ENCODE measurements around the gene B9D1.

B9D1 gene

GRCh38 chr17:19375732-19376131 lies 13.2 kb upstream of the B9D1 start:
- no peak for DNase-seq

GRCh38 chr17:19374136-19374535 lies 11.6 kb upstream of the B9D1 start:
- DNase-seq: no peak

DNA sequence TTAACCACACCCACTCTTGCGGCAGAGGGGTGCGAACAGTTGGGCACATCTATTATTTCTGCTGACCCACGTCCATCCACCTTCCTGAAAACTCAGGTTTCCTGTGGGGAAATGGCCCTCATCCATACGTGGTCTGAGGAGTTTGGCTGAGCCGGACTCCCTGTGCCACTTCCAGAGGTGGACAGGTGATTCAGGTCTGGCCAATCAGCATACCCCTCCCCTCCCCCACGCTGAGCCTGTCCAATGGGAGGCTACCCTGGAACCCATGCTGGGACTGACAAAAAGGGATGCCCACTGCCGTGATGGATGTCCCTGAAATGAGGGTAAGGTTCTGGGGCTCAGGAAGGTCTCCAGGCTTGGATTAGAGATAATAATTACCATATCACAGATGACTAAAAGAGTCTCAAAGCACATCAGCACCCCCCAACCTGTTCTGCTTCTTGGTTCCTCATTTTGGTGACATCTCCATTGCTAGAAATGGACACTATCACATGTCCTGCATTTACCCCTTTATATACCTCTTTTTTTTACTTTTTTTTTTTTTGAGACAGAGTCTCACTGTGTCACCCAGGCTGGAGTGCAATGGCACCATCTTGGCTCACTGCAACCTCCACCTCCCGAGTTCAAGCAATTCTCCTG lies 10.5 kb upstream of the B9D1 start:
- DNase-seq: no peak

- no peak for DNase-seq
These were observed 9.9 kb upstream of the B9D1 start for GRCh38 chr17:19372439-19372838.

GRCh38 chr17:19372011-19372370 lies 9.5 kb upstream of the B9D1 start:
- DNase-seq: no peak

GRCh38 chr17:19371259-19372010 lies 8.9 kb upstream of the B9D1 start:
- DNase-seq: no peak

DNA sequence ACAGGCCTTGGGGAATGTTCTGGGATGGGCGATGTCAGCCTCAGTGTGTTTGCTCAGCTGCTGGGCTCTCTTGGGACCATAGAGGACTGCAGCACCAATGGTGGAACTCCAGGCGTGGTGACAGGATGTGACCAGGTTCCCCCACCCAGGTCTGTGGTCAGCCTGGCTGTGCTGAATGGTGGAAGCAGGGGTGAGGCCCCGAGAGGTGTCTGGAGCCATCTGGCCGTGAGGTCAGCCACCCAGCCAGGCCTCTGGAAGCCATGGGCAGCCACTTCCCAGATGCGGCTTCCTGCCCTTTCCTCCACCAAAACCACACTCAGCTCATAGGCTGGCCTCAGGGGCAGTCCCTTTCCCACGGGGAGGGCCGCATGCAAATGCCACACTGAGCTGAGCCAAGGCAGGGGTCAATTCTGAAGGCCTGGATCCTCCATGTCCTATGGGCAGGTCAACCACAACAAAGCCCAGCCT lies 8.0 kb upstream of the B9D1 start:
- DNase-seq: no peak

GRCh38 chr17:19369846-19370492 lies 7.4 kb upstream of the B9D1 start:
- no peak for DNase-seq

DNA sequence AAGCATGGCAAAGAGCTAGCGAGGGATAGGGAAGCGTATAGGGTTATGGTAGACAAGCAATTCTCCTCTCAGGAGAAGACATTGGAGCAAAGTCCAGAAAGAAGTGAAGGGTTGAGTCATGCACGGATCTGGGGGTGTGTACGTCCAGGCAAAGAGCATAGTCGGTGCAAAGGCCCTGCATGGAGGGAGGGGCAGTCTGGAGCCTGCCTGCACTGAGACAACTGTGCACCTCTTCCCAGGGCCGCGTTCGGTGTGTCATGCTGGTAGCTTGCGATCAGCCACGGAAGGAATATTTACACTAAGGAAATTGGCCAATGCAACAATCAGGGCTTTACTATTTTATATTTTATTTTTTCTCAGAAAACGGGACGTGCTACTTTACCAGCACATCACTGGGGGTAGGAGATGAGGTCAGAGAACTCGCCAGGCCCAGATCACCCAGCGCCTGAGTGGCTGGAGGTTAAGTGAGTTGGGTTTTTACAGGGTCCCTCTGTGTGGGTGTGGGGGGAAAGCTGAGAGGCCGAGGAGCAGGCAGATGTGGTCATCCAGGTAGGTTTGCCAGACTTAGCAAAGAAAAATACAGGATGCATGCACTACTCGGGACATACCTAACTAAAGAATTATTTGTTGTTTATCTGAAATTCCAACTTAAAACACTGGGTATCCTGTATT lies 6.7 kb upstream of the B9D1 start:
- no peak for DNase-seq

- no peak for DNase-seq
These were observed 5.7 kb upstream of the B9D1 start for GRCh38 chr17:19368229-19368628.

DNA sequence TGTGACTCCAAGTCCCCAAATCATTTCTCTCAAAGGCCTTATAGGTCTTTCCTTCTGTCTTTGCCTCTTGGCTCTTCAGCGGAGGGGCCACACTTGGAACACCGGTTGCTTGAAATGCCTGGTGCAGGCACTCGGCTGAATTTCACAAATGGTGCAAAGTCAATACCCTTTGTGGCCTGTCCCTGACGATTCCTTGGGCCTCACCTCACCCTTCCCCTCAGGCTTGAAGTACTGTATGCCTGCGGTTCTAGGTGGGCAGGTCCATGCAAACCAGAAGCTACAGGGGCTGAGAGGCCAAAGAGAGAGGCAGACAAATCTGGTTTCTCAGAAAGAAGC lies 4.1 kb upstream of the B9D1 start:
- no peak for DNase-seq

DNA sequence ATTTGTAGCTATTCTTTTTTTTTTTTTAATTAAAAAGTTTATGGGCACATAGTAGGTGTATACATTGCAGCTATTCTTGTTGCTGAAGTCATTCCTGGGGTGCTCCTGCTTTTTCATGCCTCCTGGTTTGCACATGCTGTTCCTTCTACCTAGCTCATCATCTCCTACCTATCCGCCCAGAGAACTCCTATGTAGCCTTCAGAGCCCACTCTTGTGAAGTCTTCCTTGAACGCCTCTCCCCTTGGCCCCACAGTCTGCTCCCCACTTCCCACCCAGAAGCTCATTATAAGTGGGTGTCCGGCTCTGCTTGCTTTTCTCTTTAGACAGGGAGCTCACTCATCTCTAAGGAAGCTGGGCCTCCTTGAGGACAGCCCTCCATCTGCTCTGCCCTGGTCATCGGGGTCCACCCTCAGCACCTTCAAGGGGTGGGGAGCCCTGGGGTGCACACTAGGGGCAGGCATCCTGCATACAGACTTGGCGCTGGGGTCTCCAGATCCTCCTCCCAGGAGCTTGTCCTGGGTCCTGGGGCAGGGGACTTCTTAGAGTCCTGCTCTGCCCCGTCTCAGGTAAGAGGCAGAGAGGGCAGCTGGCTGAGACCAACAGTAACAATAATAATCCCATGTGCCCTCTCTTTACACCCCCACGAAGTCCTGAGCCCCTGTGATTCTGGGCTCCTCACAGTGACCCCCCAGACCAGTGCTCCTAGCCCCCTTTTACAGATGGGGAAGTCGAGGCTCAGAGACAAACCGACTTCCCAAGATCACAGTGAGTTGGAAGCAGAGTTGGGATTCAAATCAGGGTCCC lies 3.5 kb upstream of the B9D1 start:
- DNase-seq: no peak

DNA sequence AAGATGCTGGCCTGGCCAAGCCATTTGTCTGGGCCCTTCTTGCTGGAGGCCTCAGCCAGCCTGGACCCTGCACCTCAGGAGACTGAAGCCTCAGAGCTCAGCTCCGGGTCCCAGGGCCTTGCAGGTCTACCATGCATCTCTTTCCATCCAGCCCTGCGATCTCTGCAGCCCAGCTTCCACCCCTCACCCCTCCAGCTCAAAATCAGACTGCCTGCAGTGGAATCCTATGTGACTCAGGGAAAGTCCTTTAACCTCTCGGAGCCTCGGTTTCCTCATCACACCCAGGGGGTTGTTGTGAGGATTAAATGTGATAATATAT lies 2.9 kb upstream of the B9D1 start:
- DNase-seq: no peak

DNA sequence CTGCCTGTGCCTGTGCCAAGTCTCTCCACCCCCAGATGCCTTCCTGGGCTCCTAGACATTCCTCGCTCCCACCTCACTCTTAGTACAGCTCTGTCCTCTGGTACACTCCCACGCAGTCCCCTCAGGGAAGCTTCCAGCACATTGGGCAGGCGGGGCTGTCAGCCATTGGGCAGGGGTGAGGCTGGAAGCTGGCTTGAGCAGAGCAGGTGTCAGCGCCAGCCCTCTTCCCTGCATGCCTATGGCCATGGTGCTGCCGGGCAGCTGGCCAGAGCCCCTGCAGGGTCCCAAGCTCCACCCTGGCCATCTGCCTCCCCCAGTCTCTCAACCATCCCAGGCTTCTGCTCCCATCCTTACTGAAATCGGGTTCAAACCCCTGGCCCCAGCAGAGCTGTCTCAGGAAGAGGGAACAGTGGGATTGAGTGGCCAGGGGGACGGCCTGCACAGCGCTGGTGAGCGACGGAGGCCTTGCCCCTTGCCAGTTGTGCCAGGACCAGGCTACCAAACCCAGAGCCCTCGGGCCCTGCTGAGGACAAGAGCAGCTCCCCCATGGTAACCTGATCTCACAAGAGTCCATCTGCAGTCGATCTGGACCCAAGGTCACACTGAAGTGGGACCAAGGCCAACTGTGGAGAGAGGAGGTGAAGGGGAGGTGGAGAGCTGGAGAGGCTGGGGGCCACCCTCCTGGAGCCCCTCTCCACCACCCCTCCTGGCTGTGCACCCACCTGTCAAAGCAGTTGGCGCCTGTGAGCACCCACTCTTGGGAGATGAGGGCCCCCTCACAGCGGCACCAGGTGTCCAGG lies 2.4 kb upstream of the B9D1 start:
- no peak for DNase-seq

- DNase-seq: no peak
These were observed 1.0 kb upstream of the B9D1 start for GRCh38 chr17:19363460-19364035.

DNA sequence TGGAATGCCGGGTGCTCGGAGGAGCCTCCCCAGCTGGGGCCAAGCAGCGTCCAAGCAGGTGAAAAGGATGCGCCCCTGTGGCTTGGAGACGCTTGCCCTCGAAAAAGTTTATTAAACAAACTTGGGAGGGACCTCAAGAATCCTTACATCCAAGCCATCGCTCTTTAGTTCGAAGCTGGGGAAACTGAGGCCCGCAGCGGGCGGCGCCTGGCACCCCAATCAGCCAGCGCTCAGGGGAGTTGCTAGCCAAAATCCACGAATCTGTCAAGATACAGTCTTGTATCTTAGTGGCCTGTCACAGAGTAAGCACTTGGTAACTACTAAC lies 553 bp upstream of the B9D1 start:
- DNase-seq: no peak

GRCh38 chr17:19361944-19362276 lies 613 bp downstream of the B9D1 start:
- no peak for DNase-seq

DNA sequence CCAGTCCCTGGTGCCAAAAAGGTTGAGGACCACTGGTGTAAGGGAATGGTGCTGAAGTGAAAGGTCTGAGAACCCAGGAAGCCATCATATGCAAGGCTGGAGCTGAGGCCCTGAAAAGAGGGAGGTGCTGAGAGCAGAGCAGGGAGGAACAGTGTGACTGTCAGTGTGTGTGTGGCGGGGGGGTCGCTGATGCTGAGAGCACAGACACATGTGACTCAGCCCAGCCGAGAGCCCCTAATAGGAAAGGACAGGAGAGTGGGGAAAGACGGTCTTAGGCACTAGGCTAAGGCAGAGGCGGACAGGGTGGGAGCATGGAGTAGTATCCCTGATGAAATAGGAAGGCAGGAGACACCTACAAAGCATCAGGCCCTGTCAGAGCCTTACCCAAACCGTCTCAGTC lies 1.2 kb downstream of the B9D1 start:
- DNase-seq: no peak

- DNase-seq: no peak
These were observed 1.8 kb downstream of the B9D1 start for GRCh38 chr17:19360772-19361171.

DNA sequence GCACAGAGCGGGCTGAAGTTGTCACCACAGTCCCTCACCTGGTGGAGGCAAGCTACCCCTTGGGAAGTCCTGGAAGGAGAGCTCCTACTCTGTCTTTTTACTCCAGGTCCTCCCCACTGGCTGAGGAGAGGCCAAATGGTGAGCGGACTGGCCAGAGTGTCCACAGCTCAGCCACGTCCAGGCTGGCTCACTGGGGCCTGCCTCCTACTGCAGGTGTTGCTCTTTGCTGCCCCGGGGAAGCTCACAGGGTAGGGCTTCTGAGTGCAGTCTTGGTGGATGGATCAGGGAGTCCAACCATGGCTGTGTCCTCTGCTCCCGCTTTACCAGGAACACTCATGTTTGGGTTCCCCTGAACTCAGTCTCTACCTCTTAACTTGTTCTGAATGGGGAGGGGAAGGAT lies 2.7 kb downstream of the B9D1 start:
- DNase-seq: no peak

DNA sequence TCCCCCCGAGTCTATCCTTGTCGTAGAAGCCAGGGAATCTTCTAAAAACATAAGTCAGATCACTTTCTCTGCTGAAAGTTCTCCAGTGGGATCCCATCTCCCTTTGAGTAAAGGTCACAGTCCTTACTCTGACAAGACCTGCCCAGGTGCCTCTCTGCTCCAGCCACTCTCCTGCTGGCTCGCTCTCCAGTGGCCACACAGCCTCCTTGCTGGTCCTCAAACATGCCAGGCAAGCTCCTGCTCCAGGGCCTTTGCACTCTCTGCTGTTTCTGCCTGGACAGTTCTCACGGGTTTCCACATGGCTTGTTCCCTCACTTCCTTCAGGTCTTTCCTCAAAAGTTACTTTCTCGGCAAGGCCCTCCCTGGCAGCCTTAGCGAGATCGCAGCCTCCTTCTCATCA lies 3.4 kb downstream of the B9D1 start:
- DNase-seq: no peak

GRCh38 chr17:19357761-19358160 lies 4.8 kb downstream of the B9D1 start:
- DNase-seq: no peak

Measured in activated gamma-delta T cell treated with Interleukin-2 at 50 U/mL for 16 hours (primary cell).